ENCODE measurements around the gene DNM3.
"Not testable (repeated sequence)": the region's sequence is repeated elsewhere in the genome, so short reads cannot be mapped to it uniquely, and the experiment has no call there.

Gene DNM3

DNA sequence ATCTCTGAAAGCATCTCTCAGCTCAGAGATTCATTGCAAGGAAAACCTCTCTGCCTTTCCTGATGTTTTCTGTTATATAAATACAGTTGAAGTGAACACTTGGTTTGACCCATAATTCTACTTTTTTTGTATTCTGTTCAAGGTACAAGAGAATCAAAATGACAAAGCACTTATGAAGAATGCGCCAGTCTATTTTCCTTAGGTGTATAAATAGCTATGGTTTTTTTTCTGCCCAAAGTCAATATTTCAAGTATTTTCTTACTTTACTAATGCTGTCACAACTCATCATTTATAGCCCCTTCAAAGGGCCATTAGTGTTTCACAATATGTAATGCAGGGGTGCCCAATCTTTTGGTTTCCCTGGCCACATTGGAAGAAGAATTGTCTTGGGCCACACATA, 436.7 kb downstream of the DNM3 start:
- no peak for DNase-seq (ENCODE audit: low spot score)

DNA sequence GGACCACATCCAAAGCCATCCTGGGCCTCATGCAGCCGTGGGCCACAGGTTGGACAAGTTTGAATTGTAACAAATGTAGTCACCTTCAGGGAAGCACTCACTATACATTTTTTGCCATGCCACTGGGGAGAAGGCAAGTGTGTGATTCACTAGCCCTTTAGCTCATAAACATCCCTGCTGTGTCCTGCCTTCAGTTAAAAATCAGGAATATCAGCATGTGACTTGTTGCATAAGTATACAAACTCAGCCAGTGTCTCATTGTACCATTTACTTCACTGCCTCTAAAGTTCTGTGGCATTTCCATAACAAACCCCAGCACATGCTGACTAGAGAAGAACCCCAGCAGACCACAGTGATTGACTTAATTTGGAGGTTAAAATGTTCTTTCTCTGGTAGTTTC, 437.2 kb downstream of the DNM3 start:
- no peak for DNase-seq (ENCODE audit: low spot score)

DNA sequence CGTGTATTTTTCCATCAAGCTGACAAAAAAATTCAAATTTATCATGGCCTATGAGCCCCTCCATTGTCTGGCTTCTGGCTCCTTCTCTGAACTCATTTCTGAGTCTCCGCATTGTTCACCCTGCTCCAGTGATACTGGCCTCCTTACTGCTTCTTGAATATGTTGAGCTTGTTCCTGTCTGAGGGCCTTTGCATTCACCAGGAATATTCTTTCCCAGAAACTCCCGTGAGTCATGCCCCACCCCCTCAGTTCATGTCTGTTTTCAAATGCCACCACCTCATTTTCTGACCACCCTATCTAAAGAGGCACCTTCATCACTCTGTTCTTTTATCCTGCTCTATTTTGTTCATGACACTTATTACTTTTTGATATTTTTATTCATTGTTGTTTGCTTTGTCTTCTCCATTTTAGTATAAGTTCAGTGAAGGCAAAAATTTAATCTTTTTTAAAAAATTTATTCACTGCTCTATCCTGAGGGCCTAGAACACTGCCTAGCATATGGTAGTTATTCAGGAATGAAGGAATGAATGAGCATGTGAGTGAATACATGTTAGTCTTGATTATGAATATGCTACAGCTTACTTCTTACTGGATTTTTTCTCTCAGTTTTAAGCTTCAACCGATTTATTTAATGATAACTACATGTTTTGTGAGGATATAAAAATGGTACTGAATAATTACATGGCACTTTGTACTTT, 438.8 kb downstream of the DNM3 start:
- DNase-seq (ENCODE audit: low spot score): no peak

DNA sequence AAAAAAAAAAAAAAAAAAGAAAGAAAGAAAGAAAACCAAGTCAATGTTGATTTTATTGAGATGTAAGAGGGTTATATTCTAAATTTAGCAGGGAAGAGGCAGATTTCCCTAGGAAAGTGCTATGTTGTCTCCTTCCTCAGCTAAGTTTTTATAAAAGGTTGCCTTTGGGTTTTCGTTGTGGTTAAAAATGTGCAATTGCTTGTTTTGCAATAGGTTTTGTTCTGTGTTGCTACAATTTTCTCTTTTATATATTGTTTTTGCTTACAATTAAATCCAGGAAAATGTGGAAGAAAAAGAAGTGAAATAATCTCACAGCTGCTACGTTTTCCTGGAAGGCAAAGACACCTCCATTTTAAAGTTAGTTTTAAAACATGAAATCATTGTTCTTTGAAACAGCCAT, 442.5 kb downstream of the DNM3 start:
- no peak for DNase-seq (ENCODE audit: low spot score)

DNA sequence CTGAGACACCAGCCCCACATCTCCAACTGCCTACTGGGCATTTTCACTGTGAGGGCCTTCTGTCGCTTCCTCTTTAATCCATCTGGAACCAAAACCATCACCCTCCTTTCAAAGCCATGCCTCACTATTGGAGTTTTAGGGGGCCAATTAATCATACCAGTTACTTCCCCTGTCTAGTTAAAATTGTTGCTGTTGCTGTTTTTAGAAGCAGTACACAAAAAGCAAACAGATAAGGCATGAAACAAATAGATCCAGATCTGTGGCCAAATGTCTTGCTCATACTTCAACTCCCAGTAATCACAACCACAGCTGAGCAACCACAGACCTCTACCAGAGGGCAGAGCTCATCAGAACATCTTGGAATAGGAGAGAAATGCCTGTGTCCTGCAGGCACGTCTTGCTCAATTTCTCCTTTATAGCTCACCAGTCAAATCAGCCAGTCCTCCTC, 445.4 kb downstream of the DNM3 start:
- no peak for DNase-seq (ENCODE audit: low spot score)

DNA sequence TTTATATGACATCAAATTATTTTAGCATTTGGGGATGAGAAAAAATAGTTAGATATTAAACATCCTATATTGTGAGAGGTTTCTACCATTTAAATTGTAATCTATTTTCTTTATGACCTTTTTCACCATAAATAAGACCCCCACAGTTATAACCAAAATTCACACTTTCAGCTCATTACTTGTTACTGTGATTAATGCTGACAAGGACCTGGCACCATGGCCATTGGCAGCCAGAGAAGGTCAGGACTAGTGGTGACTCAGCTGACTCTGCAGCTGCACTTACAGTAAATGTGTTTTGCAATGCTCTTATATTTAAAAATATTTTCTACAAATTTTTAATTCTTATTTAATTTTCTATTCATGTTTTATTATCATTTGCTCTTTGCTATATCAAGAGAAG, 445.9 kb downstream of the DNM3 start:
- DNase-seq (ENCODE audit: low spot score): no peak

DNA sequence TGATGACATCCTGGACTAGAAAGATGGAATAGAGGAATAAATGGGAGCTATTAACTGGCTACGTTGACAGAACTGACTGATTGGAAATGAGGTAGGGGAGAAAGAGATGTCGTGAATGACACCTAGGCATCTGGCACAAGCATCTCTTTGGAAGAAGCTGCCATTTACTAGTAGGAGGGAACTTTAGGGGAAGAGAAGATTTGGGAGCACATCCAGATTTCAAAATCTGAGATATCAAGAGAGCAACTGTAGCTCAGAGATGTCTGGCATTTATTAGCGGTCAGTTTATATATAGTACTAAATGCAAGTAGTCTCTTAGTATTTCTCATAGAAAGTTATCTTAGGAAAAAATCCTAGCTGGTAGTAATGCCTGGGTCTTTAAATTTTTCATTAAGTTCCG, 447.3 kb downstream of the DNM3 start:
- DNase-seq (ENCODE audit: low spot score): no peak

DNA sequence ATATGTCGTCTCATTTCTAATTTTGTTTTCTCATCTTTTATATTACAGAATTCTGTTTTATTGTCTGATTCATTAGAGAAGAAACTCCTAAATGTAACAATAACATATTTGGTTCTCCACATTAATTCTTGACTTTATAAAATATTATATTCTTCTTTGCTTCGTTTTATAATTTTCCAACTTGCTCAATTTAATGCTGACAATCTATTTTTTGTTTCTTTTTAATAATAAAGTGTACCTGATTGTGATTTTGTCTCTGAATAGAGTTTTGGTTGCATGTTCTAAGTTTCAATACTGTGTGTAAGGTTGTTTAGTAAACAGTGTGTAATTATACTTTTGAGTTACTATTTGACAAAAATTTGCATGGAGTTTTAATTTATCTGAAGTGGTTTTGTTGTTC, 448.1 kb downstream of the DNM3 start:
- no peak for DNase-seq (ENCODE audit: low spot score)

DNA sequence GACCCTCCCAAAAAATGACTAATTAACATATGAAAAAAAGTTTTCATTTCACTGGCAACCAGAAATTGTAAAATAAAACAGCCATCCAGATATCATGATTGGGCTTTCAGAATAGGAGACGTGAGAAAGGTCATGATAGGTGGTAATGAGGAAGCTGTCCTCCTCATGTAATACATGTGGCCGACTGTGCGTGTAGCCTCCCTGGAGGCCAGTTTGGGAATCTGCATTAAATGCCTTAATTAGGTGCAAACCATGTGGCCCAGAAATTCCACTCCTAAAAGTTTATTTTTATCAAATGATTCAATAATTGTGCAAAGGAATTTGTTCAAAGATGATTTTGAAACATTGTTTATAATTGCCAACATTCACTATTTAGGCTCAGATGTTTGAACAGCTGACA, 451.5 kb downstream of the DNM3 start:
- no peak for DNase-seq (ENCODE audit: low spot score)

DNA sequence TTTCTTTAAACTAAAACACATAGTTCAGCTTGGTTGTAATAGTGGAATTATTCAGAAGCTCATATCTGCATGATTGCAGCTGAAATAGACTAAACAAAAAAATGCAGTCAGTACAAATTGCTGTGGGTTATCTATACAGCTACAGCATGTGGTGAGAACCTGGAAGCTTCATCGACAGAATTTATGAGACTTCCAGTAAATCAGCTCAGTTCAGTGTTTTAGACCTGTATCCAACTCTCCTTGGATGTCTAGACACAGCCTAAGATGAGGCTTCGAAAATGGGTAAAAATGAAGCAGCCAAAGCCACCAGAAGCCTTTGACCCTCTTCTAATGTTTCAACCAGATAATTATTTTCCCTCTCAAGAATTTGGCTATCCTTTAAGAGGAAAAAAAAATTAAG, 452.1 kb downstream of the DNM3 start:
- DNase-seq (ENCODE audit: low spot score): no peak

DNA sequence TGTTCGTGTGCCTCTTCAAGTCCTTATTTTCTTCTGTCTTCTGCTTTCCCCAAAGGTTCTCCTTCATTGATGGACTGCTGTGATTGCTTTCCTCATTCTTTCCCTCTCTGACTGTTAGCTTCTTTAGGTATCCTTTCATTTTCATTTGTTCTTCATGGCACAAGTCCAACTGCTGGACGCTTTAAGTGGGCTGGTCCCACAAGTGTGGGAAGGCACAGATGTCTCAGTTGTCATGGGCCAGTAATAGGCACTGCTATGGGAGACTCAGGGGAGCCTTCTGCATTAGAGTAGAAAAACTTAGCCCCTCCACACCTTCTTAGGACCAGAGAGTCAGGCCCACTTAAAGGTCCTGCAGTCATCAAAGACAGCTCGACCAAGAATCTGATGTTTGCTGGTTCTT, 456.8 kb downstream of the DNM3 start:
- DNase-seq (ENCODE audit: low spot score): no peak

DNA sequence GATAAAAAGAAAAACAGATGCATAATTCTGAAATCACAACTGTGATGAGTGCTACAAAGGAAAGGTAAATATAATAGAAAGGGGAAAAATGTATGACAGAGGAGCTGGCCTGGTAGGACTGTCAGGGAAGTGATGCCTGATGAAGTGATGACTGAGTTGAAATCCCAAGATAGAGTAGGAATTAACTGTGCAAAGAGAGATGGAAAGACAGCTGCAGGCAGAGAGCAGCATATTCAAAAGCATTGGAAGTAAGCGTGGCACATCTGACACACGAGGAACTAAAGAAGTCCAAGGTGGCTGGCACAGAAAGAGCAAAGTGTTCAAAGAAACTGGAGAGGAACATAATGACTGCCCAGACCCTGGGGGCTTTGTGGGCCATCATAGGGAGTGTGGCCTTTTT, 457.6 kb downstream of the DNM3 start:
- DNase-seq (ENCODE audit: low spot score): no peak

DNA sequence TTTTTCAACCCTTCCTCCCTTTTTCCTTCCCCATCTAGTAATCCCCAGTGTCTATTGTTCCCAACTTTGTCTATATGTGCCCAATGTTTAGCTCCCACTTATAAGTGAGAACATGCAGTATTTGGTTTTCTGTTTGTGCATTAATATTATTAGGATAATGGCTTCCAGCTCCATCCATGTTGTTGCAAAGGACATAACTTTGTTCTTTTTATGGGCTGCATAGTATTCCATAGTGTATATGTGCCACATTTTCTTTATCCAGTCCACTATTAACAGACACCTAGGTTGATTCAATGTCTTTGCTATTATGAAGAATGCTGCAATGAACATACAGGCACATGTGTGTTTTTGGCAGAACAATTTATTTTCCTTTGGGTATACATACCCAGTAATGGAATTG, 458.2 kb downstream of the DNM3 start:
- no peak for DNase-seq (ENCODE audit: low spot score)

DNA sequence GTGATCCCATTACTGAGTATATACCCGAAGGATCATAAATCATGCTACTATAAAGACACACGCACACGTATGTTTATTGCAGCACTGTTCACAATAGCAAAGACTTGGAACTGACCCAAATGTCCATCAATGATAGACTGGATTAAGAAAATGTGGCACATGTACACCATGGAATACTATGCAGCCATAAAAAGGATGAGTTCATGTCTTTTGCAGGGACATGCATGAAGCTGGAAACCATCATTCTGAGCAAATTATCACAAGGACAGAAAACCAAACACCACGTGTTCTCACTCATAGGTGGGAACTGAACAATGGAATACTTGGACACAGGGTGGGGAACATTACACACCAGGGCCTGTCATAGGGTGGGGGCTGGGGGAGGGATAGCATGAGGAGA, 466.2 kb downstream of the DNM3 start:
- not testable (repeated sequence) for DNase-seq (ENCODE audit: low spot score)

DNA sequence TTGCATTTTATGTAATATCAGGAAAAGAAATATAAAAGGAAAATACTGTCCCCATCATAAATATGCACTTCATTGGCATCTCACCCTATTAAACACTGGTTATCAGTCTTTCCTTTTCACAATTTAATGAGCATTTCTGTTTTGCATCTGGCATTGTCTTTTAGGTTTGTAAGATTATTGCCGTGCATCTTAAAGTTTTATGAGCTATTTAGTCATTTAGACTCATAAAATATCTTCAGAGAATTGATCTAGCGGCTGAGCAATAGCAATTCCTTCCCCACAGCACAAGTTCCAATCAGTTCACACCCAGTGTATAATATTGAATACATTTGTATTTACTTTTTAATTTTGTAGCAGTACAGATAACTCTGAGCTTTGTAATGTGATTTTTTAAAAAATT, 466.8 kb downstream of the DNM3 start:
- DNase-seq (ENCODE audit: low spot score): no peak

DNA sequence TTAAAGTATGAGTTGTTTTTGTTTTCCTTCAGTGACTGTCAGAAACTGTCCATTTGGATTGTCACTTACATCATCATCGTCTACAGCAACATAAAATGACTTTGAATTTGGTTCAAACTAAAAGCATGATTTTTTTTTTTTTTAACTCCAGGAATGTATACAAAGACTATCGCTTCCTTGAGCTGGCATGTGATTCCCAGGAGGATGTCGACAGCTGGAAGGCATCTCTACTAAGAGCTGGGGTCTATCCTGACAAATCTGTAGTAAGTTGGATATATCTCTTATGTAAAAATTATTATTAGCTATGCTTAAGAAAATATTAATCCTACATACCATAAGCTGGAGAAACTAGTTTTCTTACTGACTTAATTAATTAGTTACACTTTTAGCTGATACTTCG, 467.3 kb downstream of the DNM3 start:
- DNase-seq (ENCODE audit: low spot score): no peak

DNA sequence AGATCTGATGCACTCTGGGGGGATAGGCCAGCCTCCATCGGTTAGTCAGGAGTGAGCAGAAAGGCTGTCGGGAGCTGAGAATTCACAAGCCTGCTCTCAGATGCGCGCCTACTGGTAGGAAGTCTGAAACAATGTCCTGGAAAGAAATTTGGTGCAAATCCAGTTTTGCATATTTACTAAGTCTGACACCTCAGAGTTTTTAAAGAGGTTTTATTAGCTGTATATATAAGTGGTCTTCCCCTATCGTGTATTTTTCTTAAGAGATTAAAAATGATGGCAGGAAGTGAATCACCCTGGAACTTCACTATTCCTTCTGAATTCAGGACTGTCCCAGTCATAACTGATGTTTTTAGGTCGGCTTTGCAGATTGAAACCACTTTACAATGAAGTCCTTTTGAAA, 479.4 kb downstream of the DNM3 start:
- DNase-seq (ENCODE audit: low spot score): no peak

DNA sequence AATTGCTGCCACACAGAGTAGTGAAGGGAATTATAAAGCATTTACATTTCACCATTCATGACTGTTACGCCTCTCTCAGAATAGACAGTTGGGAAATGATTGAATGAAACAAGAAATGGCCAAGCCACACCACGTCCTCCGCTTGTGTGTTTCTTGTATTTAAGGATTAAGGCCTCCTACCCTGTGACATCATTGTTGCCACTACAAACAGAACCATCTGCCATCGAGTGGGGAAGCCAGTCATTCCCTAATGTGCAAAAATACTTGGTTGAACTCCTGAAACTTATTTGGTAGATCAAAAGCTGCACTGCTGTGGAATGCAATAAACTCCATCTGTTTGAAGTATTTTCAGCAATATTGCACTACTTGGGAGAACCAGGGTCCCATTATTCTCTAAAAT, 480.2 kb downstream of the DNM3 start:
- DNase-seq (ENCODE audit: low spot score): no peak

DNA sequence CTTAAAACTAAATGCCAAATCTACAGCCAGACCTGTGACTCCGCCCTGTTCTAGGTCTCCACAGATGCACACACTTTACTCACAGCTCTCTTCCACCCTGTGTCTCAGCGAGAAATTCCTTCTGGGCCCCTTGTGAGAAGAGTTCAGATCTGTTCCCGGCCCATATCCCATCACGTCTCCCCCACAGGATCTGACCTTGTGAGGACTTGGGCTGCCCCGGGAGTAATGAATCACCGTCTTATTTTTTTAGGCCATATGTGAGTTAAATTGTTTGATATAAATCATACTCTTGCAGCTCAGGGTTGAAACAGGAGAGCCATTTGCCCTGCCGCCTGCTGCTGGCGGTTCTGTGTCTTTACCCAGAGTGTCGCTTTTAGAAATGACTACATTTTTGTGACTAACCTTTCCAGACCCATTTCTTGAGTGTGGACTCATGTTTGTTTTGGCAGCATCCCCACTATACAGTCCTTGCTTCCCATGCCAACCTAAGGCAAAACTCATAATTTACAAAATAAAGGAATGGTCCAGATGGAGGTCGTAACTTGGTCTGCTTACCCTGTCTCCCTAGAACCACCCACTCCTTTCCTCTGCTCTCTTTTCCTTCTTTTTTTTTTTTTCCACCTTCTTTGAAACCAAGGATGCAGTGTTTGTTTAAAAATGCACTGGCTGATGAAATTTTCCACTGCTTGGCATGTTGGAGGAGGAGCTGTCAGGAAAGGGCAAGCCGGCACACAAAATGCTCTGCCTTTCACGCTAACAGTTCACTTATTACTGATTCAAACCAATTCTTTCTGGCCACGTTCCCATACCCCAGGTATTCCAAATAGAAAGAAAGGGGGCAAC, 481.1 kb downstream of the DNM3 start:
- no peak for DNase-seq (ENCODE audit: low spot score)

DNA sequence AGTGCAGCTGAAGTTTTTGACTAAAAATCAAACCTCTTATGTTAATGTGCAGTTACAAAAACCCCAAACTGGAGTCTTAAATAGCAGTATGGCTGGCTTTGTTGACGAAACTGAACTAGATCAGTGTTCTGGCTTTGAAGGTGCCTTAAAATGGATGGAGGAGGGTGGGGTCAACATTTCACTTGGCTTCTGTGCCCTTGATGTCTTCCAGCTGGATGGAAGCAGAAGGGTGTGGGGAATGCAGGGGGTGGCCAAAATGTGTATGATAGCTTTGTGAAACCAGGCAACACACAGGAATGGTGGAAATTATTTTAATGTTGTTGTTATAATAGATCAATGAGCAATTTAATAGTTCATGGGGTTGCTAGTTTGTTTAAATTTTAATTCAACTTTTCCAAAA, 482.4 kb downstream of the DNM3 start:
- no peak for DNase-seq (ENCODE audit: low spot score)

DNA sequence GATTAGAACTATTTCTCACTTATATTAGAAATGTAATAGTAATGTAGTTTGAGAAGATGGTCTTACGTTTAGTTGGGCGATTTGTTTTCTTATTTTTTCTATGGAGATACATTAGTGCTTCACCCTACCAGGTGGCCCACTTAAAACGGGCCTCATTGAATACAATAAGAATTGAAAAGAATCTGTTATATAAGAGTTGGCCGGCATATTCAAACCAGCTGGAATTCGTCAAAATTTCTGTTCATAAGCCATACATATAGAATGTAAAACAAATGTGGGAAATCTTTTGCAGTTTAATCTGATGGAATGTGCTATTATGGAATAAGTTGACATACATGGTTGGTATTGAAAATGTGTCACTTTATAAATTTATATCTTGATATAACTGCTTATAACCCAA, 482.8 kb downstream of the DNM3 start:
- DNase-seq (ENCODE audit: low spot score): no peak

DNA sequence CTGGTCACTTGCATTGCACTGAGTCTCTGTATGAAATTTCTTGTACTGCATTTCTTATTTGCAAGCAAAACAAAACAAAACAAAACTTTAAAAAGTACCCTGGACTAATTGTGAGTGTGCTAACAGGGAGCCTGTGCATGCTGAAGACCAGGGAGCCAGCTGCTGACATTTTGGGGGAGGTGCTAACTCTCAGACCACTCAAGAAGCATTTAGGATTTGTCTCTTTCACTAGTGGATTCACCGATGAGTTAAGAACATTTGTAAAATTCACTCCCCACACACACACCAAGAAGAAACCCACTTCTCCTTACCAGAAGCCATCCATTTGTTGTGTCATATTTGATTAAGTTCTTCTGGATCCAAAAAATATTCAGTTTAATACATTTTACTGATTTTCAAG, 483.5 kb downstream of the DNM3 start:
- DNase-seq (ENCODE audit: low spot score): no peak

DNA sequence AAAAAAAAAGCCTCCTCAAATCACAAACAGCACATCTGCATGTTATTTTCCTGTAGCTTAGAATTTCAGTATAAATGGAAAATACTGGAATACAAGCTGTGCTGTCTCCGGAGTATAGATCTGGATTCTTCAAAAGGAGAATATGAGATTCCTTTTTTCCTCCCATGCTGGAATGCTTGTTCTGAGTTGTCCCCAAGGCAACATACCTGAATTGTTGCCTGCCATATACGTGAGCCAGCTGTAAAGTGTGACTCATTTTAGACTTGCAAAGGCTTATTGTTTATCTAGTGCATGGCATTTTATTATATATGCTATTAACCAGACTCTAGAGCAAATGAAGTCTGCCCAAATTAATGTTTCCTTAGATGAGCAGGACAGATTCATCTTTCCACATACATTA, 484.2 kb downstream of the DNM3 start:
- DNase-seq (ENCODE audit: low spot score): no peak

DNA sequence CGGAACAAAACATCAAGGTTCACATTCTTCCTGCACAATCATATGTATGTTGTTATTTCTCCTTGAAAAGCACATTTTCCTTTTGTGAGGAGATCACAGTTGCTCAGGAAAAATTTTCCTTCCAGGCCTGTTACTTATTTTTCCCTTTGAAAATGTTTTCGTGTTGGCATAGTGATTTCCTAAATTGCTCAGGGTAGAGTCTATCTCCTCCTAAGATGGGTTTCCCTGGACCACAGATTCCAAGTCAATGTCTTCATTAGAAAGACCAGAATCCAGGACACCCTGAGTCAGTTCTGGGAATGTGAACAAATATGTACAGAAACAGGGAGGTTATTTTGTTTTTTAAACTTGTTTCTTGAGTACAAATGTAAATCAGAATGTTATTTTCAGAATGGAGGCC, 484.8 kb downstream of the DNM3 start:
- DNase-seq (ENCODE audit: low spot score): no peak
